Calu3 (cell line): ENCODE measurements around the gene KHNYN. TPM values are rescaled to one million over a fixed set of nuclear protein-coding genes. Genes with fewer than 3 reads are reported as not detected.
A peak's percentile ranks its signal among the peaks of the same experiment; 100 is the strongest.

ENCODE experiments used
- BruUV-seq: library from RNA; stranded (reverse); fragments of 400-500 nt; replicated peaks from 2 replicates; lab custom pipeline; 2021; lab: Mats Ljungman, UMichigan
- CTCF ChIA-PET: fragments of 300-600 bp; sonication (Branson Sonifier 250); formaldehyde crosslinking; loops from one replicate; lab custom pipeline; 2022; ENCODE audit warnings: antibody characterized with exemption; lab: Charles Lee
- DNase-seq: peaks from one replicate; pipeline ENCODE4 v3.0.0; 2022
- H3K27ac Mint-ChIP-seq: one replicate; pipeline ENCODE4 v1.8.0; 2022; ENCODE audit warnings: mixed read lengths; ENCODE audit not compliant: unreplicated experiment
- H3K27me3 Mint-ChIP-seq: one replicate; pipeline ENCODE4 v1.8.0; 2022; ENCODE audit warnings: mixed read lengths; ENCODE audit not compliant: unreplicated experiment
- H3K36me3 Mint-ChIP-seq: one replicate; pipeline ENCODE4 v1.8.0; 2022; ENCODE audit warnings: mild to moderate bottlenecking, moderate library complexity, mixed read lengths; ENCODE audit not compliant: insufficient read depth, unreplicated experiment
- H3K4me1 Mint-ChIP-seq: one replicate; pipeline ENCODE4 v1.8.0; 2022; ENCODE audit warnings: mild to moderate bottlenecking, low read depth, mixed read lengths; ENCODE audit not compliant: unreplicated experiment
- H3K4me3 Mint-ChIP-seq: one replicate; pipeline ENCODE4 v1.8.0; 2022; ENCODE audit warnings: mild to moderate bottlenecking, low read depth, moderate library complexity, mixed read lengths; ENCODE audit not compliant: unreplicated experiment
- H3K9me3 Mint-ChIP-seq: one replicate; pipeline ENCODE4 v1.8.0; 2022; ENCODE audit warnings: low read depth, mixed read lengths; ENCODE audit not compliant: unreplicated experiment
- intact Hi-C: fragments of 100-400 bp; cut with micrococcal nuclease; formaldehyde crosslinking; loops from one replicate; pipeline ENCODE4 v1.10.0; 2022; ENCODE audit not compliant: unreplicated experiment
- total RNA-seq: library from RNA; stranded (reverse); gene quantifications from 2 replicates; pipeline ENCODE4 v1.2.3, GENCODE V29; 2022
- TF ChIP-seq, protein P1 (sequence below): fragments of 200-600 bp; IDR thresholded peaks from one replicate; pipeline ENCODE4 v1.8.0; 2022; ENCODE audit warnings: antibody characterized with exemption; ENCODE audit not compliant: unreplicated experiment

Gene KHNYN
- total RNA-seq, 1 experiment from 2014 or later: 47.6 TPM

- Mint-ChIP-seq H3K4me3 (no peak overlapping the region), H3K27me3 (no peaks in the 10 kb centered on the region), H3K4me1 (no peaks in the 10 kb centered on the region), H3K36me3 (no peaks in the 10 kb centered on the region), H3K27ac (no peak overlapping the region), H3K9me3 (no peaks in the 10 kb centered on the region)
- intact Hi-C loops: no loop called here
- no peak for DNase-seq
- TF ChIP-seq, protein P1, sequence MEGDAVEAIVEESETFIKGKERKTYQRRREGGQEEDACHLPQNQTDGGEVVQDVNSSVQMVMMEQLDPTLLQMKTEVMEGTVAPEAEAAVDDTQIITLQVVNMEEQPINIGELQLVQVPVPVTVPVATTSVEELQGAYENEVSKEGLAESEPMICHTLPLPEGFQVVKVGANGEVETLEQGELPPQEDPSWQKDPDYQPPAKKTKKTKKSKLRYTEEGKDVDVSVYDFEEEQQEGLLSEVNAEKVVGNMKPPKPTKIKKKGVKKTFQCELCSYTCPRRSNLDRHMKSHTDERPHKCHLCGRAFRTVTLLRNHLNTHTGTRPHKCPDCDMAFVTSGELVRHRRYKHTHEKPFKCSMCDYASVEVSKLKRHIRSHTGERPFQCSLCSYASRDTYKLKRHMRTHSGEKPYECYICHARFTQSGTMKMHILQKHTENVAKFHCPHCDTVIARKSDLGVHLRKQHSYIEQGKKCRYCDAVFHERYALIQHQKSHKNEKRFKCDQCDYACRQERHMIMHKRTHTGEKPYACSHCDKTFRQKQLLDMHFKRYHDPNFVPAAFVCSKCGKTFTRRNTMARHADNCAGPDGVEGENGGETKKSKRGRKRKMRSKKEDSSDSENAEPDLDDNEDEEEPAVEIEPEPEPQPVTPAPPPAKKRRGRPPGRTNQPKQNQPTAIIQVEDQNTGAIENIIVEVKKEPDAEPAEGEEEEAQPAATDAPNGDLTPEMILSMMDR: no peak
- BruUV-seq: no TSS peak
- CTCF ChIA-PET: interaction anchor here (0.9 to 1.5 kb wide), 3 partner anchors 18 to 76 kb away, joined by 3 read pairs; no protein-coding TSS in a partner anchor
Observed at GRCh38 chr14:24409192-24409591, 20.6 kb upstream of the KHNYN start.

DNA sequence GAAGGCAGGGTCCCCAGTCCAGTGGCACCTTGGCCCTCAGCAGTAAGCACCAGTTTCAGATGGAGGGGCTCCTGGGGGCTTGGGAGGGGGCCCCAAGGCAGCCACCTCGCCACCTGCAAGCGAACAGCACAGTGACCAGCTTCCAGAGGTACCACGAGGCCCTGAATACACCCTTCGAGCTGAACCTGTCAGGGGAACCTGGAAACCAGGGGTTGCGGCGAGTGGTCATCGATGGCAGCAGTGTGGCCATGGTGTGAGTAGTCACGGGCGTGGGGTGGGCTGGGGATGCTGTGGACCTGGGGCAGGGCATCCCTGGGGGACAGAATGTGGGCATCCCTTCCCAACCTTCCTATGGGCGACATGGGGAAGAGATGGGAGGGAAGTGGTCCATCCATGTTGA lies 19.8 kb upstream of the KHNYN start:
- H3K27me3 Mint-ChIP-seq: no peaks in the 10 kb centered on the region
- H3K27ac Mint-ChIP-seq: no peak overlapping the region
- CTCF ChIA-PET: interaction anchor here (1.3 to 1.5 kb wide), 2 partner anchors 27 to 76 kb away, joined by 3 read pairs; no protein-coding TSS in a partner anchor
- H3K9me3 Mint-ChIP-seq: no peaks in the 10 kb centered on the region
- no peaks in the 10 kb centered on the region for H3K36me3 Mint-ChIP-seq
- TF ChIP-seq, protein P1: no peak
- BruUV-seq: no TSS peak
- DNase-seq: no peak
- intact Hi-C loops: no loop called here
- H3K4me1 Mint-ChIP-seq: no peaks in the 10 kb centered on the region
- no peak overlapping the region for H3K4me3 Mint-ChIP-seq

DNA sequence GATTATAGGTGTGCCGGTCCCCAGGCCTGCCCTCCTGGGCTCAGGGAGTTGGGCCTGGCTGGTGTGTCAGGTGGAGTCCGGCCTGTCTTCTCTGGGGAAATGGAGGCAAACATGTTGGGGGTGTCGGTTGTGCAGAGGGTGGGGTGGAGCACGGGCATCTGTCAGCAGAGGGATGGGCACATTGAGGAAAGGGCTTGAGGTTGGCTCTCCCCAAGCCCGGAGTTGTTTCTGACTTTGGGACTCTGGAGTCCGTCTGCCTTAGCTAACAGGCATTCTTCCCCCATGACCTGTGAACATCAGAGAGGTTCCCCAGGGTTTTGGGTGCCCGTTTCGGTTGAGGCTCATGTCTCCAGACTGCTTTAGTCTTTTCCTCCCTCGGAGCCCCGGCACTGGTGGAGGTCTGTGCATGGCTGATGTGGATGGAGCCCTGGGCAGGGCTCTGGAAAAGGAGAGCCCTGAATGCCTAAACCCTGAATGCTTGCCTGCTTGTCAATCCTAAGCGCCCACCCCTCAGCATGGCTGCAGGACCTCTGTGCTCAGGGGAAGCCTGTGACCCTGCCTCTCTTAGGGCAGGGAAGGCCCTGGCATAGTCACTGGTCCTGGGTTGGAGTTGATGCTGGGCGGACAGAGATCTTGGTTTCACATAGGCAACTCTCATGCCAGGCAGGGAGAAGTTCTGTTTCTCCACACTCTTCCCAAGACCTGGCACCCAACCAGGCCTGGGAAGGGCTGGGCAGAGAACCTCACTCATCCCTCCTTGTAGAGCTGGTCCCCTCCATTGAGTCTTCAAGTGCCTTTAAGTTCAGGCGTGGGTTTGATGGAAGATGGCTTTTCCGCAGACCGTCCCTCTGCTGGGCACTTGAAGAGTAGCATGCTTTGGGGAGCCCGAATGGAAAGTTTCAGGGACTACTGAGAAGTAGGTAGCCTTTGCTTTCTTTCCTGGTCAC lies 18.0 kb upstream of the KHNYN start:
- Mint-ChIP-seq H3K9me3 (no peaks in the 10 kb centered on the region), H3K4me1 (no peaks in the 10 kb centered on the region), H3K27me3 (no peaks in the 10 kb centered on the region), H3K27ac (no peak overlapping the region), H3K4me3 (no peak overlapping the region), H3K36me3 (no peaks in the 10 kb centered on the region)
- BruUV-seq: no TSS peak
- CTCF ChIA-PET: interaction anchor here (1.0 to 2.1 kb wide), 4 partner anchors 18 to 78 kb away, joined by 3 to 12 read pairs (median 7); partner anchors contain the start of genes CBLN3 and KHNYN
- TF ChIP-seq, protein P1: peak; percentile 45
- peak; percentile 52 for DNase-seq
- intact Hi-C loops: loop anchor here (1.0 kb wide), 2 partner anchors 45 to 50 kb away; no protein-coding TSS in a partner anchor

- Mint-ChIP-seq H3K9me3 (no peaks in the 10 kb centered on the region), H3K36me3 (no peaks in the 10 kb centered on the region), H3K27me3 (no peaks in the 10 kb centered on the region), H3K4me1 (peaks cover 7% of the 10 kb centered on the region), H3K4me3 (no peak overlapping the region), H3K27ac (no peak overlapping the region)
- TF ChIP-seq, protein P1: no peak
- no peak for DNase-seq
- no TSS peak for BruUV-seq
- CTCF ChIA-PET: no interaction called here
- intact Hi-C loops: no loop called here
Observed at GRCh38 chr14:24414077-24414476, 15.7 kb upstream of the KHNYN start.
